Stimulated activated CD4-positive, alpha-beta T cell treated with anti-CD3 and anti-CD28 coated beads, Interleukin-1b, Interleukin-23, amount 100 ng/mL, for 24 hours (primary cell): Measurements from ENCODE around the gene EPHB2.

Experiments
- DNase-seq, 4 experiments: peaks; one replicate each; pipeline ENCODE4 v3.0.0-alpha.2; 2020; ENCODE audit warnings: low read depth in 4 of 4, low spot score in 1 of 4

The EPHB2 gene

GRCh38 chr1:22877112-22877915 lies 166.7 kb downstream of the EPHB2 start:
- no peak for DNase-seq

GRCh38 chr1:22877980-22878379 lies 167.3 kb downstream of the EPHB2 start:
- DNase-seq: no peak

GRCh38 chr1:22878626-22879025 lies 168.0 kb downstream of the EPHB2 start:
- DNase-seq: no peak

GRCh38 chr1:22879445-22879844 lies 168.8 kb downstream of the EPHB2 start:
- DNase-seq: no peak

GRCh38 chr1:22880174-22880601 lies 169.5 kb downstream of the EPHB2 start:
- no peak for DNase-seq

GRCh38 chr1:22883406-22883805 lies 172.8 kb downstream of the EPHB2 start:
- no peak for DNase-seq

- no peak for DNase-seq
Observed at GRCh38 chr1:22884806-22885530, 174.3 kb downstream of the EPHB2 start.

- DNase-seq: no peak
Observed at GRCh38 chr1:22886211-22886610, 175.6 kb downstream of the EPHB2 start.

- DNase-seq: no peak
Observed at GRCh38 chr1:22887491-22887890, 176.9 kb downstream of the EPHB2 start.

GRCh38 chr1:22888320-22889075 lies 177.9 kb downstream of the EPHB2 start:
- no peak for DNase-seq

GRCh38 chr1:22889213-22889827 lies 178.7 kb downstream of the EPHB2 start:
- DNase-seq: no peak

GRCh38 chr1:22892789-22893188 lies 182.2 kb downstream of the EPHB2 start:
- no peak for DNase-seq

GRCh38 chr1:22893292-22893691 lies 182.7 kb downstream of the EPHB2 start:
- no peak for DNase-seq

GRCh38 chr1:22895357-22895756 lies 184.7 kb downstream of the EPHB2 start:
- DNase-seq: no peak

- no peak for DNase-seq
Observed at GRCh38 chr1:22896184-22896583, 185.5 kb downstream of the EPHB2 start.

- no peak for DNase-seq
Observed at GRCh38 chr1:22900451-22900850, 189.8 kb downstream of the EPHB2 start.

GRCh38 chr1:22903113-22903512 lies 192.5 kb downstream of the EPHB2 start:
- no peak for DNase-seq

- no peak for DNase-seq
Observed at GRCh38 chr1:22906968-22907367, 196.3 kb downstream of the EPHB2 start.

GRCh38 chr1:22907528-22907927 lies 196.9 kb downstream of the EPHB2 start:
- no peak for DNase-seq

- no peak for DNase-seq
Observed at GRCh38 chr1:22908880-22909426, 198.3 kb downstream of the EPHB2 start.

- DNase-seq: no peak
Observed at GRCh38 chr1:22910286-22910685, 199.6 kb downstream of the EPHB2 start.
